Measurements from ENCODE around the gene LSM3.
A peak's percentile ranks its signal among the peaks of the same experiment; 100 is the strongest.

GRCh38 chr3:14148041-14148985 is 30.3 kb upstream of the LSM3 start:
- TF ChIP-seq CTCF (IDR thresholded peaks at IDR 0.05), result peak in 1 of 6 experiments; percentile 14
- TF ChIP-seq POLR2A (IDR thresholded peaks at IDR 0.05), result no peak

All from adrenal gland (tissue), 5 donors.